B cell (primary cell): Measurements from ENCODE around the gene GALC.

Source experiments
- EZH2 ChIP-seq: IDR thresholded peaks from 2 replicates; pipeline ENCODE4 v1.6.1; 2012; ENCODE audit warnings: borderline replicate concordance, low read depth, mild to moderate bottlenecking, moderate library complexity, low read length; ENCODE audit not compliant: insufficient read depth, poor library complexity, severe bottlenecking
- TF ChIP-seq, protein P1 (sequence below): fragments of 200-600 bp; IDR thresholded peaks from one replicate; pipeline ENCODE4 v1.8.0; 2022; ENCODE audit warnings: antibody characterized with exemption, mild to moderate bottlenecking

DNA sequence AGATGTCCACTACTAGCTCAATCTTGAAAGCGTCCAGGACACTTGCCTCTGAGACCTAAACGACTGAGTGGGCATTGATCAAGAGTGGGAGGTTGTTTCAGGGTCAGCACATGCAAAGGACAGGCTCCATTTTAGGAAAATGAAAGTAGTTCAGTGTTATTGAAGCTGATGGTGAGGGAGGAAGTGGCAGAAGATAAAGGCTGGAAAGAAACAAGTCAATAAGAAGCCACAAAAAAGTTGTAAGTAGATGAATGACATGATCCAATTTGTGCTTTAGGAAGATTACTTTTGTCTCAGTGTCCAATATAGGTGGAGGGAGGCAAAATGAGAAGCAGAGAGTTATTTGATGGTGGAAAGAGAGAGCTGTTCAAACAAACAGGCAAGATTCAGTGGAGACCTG lies 33.9 kb upstream of the GALC start:
- TF ChIP-seq EZH2, result no peak
- TF ChIP-seq, protein P1, sequence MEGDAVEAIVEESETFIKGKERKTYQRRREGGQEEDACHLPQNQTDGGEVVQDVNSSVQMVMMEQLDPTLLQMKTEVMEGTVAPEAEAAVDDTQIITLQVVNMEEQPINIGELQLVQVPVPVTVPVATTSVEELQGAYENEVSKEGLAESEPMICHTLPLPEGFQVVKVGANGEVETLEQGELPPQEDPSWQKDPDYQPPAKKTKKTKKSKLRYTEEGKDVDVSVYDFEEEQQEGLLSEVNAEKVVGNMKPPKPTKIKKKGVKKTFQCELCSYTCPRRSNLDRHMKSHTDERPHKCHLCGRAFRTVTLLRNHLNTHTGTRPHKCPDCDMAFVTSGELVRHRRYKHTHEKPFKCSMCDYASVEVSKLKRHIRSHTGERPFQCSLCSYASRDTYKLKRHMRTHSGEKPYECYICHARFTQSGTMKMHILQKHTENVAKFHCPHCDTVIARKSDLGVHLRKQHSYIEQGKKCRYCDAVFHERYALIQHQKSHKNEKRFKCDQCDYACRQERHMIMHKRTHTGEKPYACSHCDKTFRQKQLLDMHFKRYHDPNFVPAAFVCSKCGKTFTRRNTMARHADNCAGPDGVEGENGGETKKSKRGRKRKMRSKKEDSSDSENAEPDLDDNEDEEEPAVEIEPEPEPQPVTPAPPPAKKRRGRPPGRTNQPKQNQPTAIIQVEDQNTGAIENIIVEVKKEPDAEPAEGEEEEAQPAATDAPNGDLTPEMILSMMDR, result no peak
